Ovary (tissue), 3 donors: ENCODE measurements around the gene SLC37A1.

ENCODE experiments used
- POLR2A ChIP-seq: fragments of 450-650 bp; IDR thresholded peaks from one replicate; pipeline ENCODE4 v1.6.1; 2017; ENCODE audit warnings: antibody characterized with exemption, mild to moderate bottlenecking, moderate library complexity
- TF ChIP-seq, protein P1 (sequence below), 3 donors: fragments of 450-650 bp in 2 of 3; fragments of 200-600 bp in 1 of 3; IDR thresholded peaks; one replicate each; pipeline versions ENCODE4 v1.5.1 to v1.8.0; 2016 to 2022; ENCODE audit warnings: antibody characterized with exemption in 3 of 3, mild to moderate bottlenecking in 1 of 3
- donor health status: DM: no; HTN: no; CAD: no.

DNA sequence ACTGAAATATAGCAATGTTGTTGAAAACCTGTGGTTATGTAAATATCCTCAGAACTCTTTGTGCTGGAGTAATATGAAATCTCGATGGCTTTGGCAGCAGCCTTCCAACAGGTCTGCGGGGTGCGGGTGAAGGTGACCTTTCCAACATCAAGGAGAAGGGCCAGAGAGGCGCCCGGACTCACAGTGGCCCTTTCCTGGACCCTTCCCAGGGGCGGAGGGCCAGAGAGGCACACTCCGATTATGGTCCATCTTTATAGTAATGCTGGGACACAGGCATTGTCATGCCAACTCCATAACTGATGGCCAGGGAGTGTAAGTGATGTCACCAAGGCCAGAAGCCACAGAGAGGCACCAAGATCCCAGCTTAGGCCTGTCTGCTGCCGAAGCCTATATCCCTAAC is 18.1 kb downstream of the SLC37A1 start:
- TF ChIP-seq, protein P1, sequence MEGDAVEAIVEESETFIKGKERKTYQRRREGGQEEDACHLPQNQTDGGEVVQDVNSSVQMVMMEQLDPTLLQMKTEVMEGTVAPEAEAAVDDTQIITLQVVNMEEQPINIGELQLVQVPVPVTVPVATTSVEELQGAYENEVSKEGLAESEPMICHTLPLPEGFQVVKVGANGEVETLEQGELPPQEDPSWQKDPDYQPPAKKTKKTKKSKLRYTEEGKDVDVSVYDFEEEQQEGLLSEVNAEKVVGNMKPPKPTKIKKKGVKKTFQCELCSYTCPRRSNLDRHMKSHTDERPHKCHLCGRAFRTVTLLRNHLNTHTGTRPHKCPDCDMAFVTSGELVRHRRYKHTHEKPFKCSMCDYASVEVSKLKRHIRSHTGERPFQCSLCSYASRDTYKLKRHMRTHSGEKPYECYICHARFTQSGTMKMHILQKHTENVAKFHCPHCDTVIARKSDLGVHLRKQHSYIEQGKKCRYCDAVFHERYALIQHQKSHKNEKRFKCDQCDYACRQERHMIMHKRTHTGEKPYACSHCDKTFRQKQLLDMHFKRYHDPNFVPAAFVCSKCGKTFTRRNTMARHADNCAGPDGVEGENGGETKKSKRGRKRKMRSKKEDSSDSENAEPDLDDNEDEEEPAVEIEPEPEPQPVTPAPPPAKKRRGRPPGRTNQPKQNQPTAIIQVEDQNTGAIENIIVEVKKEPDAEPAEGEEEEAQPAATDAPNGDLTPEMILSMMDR (IDR thresholded peaks at IDR 0.05), result no peak
- TF ChIP-seq POLR2A, result no peak
